ENCODE data around the gene HOXB4. TPM values are rescaled to one million over a fixed set of nuclear protein-coding genes. Genes with fewer than 3 reads are reported as not detected.
A peak's percentile ranks its signal among the peaks of the same experiment; 100 is the strongest.

The HOXB4 gene
- total RNA-seq, 1 experiment from 2014 or later, result 9.7 TPM

- intact Hi-C loops (cut with micrococcal nuclease; ENCODE audit: unreplicated experiment), result no loop called here
- POLR2A ChIA-PET (ENCODE audit: low non-redundant PET), result no interaction called here
These were observed 21.9 kb downstream of the HOXB4 start for GRCh38 chr17:48556229-48556575.

DNA sequence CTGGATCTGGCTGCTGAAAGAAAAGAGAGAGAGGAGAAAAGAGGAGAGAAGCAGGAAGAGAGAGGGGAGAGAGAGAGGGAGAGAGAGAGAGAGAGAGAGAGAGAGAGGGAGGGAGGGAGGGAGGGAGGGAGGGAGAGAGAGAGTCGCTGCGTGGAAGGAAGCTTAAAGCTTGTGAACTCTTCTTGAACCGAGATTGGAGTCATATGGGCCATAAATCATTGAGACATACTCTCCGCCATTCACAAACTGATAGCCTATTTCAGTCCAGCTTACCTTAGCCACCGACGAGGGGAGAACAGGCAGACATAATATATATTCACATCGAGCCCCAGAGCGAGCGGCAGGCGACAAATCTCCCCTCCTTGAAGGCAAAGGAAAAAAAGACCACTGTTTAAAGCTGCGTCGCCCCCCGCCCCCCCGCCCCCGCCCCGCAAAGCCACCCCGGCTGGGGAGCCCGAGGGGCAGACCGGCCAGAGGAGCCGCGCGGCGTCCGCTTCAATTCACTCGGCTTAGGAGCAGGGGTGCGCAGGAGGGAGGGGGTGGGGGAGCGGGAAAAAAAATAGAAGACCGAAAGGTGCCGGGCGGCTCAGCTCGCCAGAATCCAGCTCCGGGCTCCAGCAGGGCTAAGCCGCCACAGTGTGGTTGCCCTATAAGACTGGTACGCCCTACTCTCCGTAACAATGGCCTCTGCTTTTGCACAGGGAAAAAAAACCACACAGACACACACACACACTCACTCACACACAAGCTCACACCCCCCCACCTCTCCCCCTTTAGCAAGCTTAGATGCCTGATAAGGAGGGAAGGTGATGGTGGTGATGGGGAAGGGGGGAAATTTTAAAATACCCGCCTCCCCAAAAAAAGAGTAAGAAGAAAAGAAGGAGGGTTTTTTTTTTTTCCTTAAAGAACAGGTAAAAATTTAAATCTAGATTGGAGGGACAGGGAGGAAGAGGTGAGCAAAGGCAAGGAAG lies 22.6 kb downstream of the HOXB4 start:
- no TSS peak for BruUV-seq (replicated peaks)

More at GRCh38 chr17:48556229-48556575, 21.9 kb downstream of the HOXB4 start:
- H3K27me3 ChIP-seq (replicated peaks; ENCODE audit: insufficient read depth, low read depth, low read length, poor library complexity), result no peaks in the 10 kb centered on the region
- H3K4me1 ChIP-seq (ENCODE audit: insufficient read depth, low read length, poor library complexity, severe bottlenecking), result peaks cover 45% of the 10 kb centered on the region
- peak overlapping the region; percentile 47 for H3K4me3 ChIP-seq (ENCODE audit: low read depth, low read length, poor library complexity, severe bottlenecking)
- H3K27ac ChIP-seq (ENCODE audit: low read depth, low read length, poor library complexity, severe bottlenecking), result peak overlapping the region; percentile 26
- DNase-seq (ENCODE audit: low spot score), result no peak
- no peak for TF ChIP-seq EZH2 (IDR thresholded peaks at IDR 0.05; ENCODE audit: borderline replicate concordance, low read depth, low read length, poor library complexity, severe bottlenecking)
- TF ChIP-seq, protein P1, sequence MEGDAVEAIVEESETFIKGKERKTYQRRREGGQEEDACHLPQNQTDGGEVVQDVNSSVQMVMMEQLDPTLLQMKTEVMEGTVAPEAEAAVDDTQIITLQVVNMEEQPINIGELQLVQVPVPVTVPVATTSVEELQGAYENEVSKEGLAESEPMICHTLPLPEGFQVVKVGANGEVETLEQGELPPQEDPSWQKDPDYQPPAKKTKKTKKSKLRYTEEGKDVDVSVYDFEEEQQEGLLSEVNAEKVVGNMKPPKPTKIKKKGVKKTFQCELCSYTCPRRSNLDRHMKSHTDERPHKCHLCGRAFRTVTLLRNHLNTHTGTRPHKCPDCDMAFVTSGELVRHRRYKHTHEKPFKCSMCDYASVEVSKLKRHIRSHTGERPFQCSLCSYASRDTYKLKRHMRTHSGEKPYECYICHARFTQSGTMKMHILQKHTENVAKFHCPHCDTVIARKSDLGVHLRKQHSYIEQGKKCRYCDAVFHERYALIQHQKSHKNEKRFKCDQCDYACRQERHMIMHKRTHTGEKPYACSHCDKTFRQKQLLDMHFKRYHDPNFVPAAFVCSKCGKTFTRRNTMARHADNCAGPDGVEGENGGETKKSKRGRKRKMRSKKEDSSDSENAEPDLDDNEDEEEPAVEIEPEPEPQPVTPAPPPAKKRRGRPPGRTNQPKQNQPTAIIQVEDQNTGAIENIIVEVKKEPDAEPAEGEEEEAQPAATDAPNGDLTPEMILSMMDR (conservative IDR thresholded peaks at IDR 0.05; ENCODE audit: low read depth, low read length), result no peak
- CTCF ChIA-PET, result interaction anchor here (0.6 to 0.7 kb wide), 2 partner anchors 10 to 185 kb away, joined by 3 read pairs; no protein-coding TSS in a partner anchor
- H3K36me3 ChIP-seq (ENCODE audit: insufficient read depth, low read length, poor library complexity, severe bottlenecking), result peaks cover 12% of the 10 kb centered on the region
- no TSS peak for BruUV-seq (replicated peaks)
- H3K9me3 ChIP-seq (ENCODE audit: low read depth, low read length, poor library complexity, severe bottlenecking), result no peaks in the 10 kb centered on the region

More for the DNA sequence above, 22.6 kb downstream of the HOXB4 start:
- CTCF ChIA-PET, result interaction anchor here (0.5 to 0.8 kb wide), 4 partner anchors 9 to 184 kb away, joined by 3 to 7 read pairs (median 3); no protein-coding TSS in a partner anchor
- intact Hi-C loops (cut with micrococcal nuclease; ENCODE audit: unreplicated experiment), result no loop called here
- H3K4me1 ChIP-seq (ENCODE audit: insufficient read depth, low read length, poor library complexity, severe bottlenecking), result peaks cover 42% of the 10 kb centered on the region
- no peaks in the 10 kb centered on the region for H3K9me3 ChIP-seq (ENCODE audit: low read depth, low read length, poor library complexity, severe bottlenecking)
- peak overlapping the region; percentile 81 for H3K27ac ChIP-seq (ENCODE audit: low read depth, low read length, poor library complexity, severe bottlenecking)
- H3K36me3 ChIP-seq (ENCODE audit: insufficient read depth, low read length, poor library complexity, severe bottlenecking), result peaks cover 14% of the 10 kb centered on the region
- peak overlapping the region; percentile 47 for H3K4me3 ChIP-seq (ENCODE audit: low read depth, low read length, poor library complexity, severe bottlenecking)
- H3K27me3 ChIP-seq (replicated peaks; ENCODE audit: insufficient read depth, low read depth, low read length, poor library complexity), result no peaks in the 10 kb centered on the region
- POLR2A ChIA-PET (ENCODE audit: low non-redundant PET), result interaction anchor here (0.6 kb wide), 2 partner anchors 25 to 71 kb away, joined by 3 to 8 read pairs; partner anchors contain the start of genes HOXB1 and HOXB9
- TF ChIP-seq, protein P1 (conservative IDR thresholded peaks at IDR 0.05; ENCODE audit: low read depth, low read length), result no peak
- no peak for TF ChIP-seq EZH2 (IDR thresholded peaks at IDR 0.05; ENCODE audit: borderline replicate concordance, low read depth, low read length, poor library complexity, severe bottlenecking)
- DNase-seq (ENCODE audit: low spot score), result peak; percentile 92

All from A673 (cell line).